ENCODE results near the gene INSRR. TPM values are rescaled to one million over a fixed set of nuclear protein-coding genes. Genes with fewer than 3 reads are reported as not detected.

The INSRR gene
- total and polyA plus RNA-seq, 9 of the 15 experiments (the other 6 are each of a cell fraction or from before 2014, with no cell fraction given), result 0.03 to 0.18 (median 0.06) TPM; not detected in 3

DNA sequence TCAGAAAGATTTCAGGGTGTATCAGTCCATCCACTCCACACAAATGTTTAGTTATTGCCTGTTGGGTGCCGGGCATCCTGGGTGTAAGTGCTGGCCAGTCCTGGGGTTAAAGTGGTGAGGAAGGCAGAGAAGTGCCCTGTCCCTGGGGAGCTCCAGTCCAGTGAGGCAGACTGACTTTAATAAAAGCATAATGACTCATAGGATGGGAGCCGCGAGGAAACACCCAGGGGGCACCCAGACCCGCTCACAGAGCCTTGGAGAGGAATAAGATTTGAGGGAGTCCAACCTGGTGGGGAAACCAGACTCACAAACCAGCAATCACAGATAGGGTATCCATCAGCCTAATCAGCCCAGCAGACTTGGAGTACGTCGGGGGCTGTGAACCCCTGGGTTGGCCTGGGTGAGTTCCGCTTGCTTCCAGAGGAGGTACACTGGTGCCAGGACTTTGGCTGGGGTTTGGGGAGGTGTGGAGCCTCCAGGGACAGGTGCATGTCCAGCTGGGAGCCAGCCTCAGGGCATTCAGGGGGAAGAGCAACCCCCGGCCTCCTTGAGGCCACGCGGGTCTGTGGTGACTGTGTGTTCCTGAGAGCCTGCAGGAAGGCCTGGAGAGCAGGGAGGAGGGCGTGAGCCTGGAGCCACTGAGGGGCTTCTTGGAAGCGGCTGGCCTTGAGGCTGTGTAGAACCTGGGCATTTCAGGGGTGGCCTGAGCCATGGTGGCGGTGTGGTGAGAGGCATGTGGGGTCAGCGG lies 38.3 kb upstream of the INSRR start:
- Histone ChIP-seq H3K4me1 (replicated peaks in 1 of 2; ENCODE audit: control insufficient read depth in 2 of 2, insufficient read depth in 2 of 2, low read length in 2 of 2) (peaks cover 36 to 65% of the 10 kb centered on the region in 2 experiments), H3K27me3 (ENCODE audit: control insufficient read depth in 2 of 2, insufficient read depth in 2 of 2, low read length in 2 of 2) (no peaks in the 10 kb centered on the region), H3K9me1 (ENCODE audit: control insufficient read depth, insufficient read depth, low read length) (no peaks in the 10 kb centered on the region), H3K9me3 (replicated peaks; ENCODE audit: control insufficient read depth, insufficient read depth, low read depth, low read length) (no peaks in the 10 kb centered on the region), H3K4me2 (ENCODE audit: insufficient read depth, low read length) (no peak overlapping the region), H2AFZ (ENCODE audit: low read depth, low read length) (no peak overlapping the region), H3K36me3 (ENCODE audit: control insufficient read depth, insufficient read depth, low read length) (no peaks in the 10 kb centered on the region), H3K4me3 (no peak overlapping the region), H3K9ac (ENCODE audit: insufficient read depth in 1 of 2, low read depth in 2 of 2, low read length in 2 of 2) (peak overlapping the region in 1 of 2 experiments; percentile 46; a peak in 1 of 4 replicates), H3K79me2 (ENCODE audit: control insufficient read depth, insufficient read depth, low read length) (no peaks in the 10 kb centered on the region), H4K20me1 (replicated peaks; ENCODE audit: control insufficient read depth, insufficient read depth, low read length) (no peaks in the 10 kb centered on the region), H3K27ac (ENCODE audit: extremely low read depth, low read depth, low read length) (no peak overlapping the region)
- intact Hi-C loops (cut with micrococcal nuclease) (no loop called here), in situ Hi-C loops (cut with MboI) (no loop called here)
- no TSS peak for BruUV-seq (replicated peaks)
- no peak for DNase-seq (ENCODE audit: extremely low read depth in 1 of 4, low spot score in 3 of 4)
- ChIA-PET CTCF (ENCODE audit: low intra/inter-chr PET ratio) (no interaction called here), POLR2A (interaction anchor here (0.6 to 0.7 kb wide), 2 partner anchors 208 to 337 kb away, joined by 3 read pairs; no protein-coding TSS in a partner anchor)
- no peak for ATAC-seq
- WGBS (ENCODE audit: insufficient coverage, low coverage, missing lambda C conversion rate), result 69% methylated on average over 13 of the region's 14 CpGs
- no peak for FAIRE-seq
- TF ChIP-seq, protein P1, sequence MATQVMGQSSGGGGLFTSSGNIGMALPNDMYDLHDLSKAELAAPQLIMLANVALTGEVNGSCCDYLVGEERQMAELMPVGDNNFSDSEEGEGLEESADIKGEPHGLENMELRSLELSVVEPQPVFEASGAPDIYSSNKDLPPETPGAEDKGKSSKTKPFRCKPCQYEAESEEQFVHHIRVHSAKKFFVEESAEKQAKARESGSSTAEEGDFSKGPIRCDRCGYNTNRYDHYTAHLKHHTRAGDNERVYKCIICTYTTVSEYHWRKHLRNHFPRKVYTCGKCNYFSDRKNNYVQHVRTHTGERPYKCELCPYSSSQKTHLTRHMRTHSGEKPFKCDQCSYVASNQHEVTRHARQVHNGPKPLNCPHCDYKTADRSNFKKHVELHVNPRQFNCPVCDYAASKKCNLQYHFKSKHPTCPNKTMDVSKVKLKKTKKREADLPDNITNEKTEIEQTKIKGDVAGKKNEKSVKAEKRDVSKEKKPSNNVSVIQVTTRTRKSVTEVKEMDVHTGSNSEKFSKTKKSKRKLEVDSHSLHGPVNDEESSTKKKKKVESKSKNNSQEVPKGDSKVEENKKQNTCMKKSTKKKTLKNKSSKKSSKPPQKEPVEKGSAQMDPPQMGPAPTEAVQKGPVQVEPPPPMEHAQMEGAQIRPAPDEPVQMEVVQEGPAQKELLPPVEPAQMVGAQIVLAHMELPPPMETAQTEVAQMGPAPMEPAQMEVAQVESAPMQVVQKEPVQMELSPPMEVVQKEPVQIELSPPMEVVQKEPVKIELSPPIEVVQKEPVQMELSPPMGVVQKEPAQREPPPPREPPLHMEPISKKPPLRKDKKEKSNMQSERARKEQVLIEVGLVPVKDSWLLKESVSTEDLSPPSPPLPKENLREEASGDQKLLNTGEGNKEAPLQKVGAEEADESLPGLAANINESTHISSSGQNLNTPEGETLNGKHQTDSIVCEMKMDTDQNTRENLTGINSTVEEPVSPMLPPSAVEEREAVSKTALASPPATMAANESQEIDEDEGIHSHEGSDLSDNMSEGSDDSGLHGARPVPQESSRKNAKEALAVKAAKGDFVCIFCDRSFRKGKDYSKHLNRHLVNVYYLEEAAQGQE (IDR thresholded peaks at IDR 0.05; ENCODE audit: borderline replicate concordance), result no peak
- TF ChIP-seq, protein P1 (CRISPR knock-in tag; IDR thresholded peaks at IDR 0.05; ENCODE audit: low read depth), result no peak
- TF ChIP-seq JUND (IDR thresholded peaks at IDR 0.05; ENCODE audit: borderline replicate concordance, low read depth, low read length) (no peak), JUND (tag; IDR thresholded peaks at IDR 0.05; ENCODE audit: borderline replicate concordance, low read depth, low read length) (no peak), GATAD2A (IDR thresholded peaks at IDR 0.05) (no peak), RCOR1 (IDR thresholded peaks at IDR 0.05; ENCODE audit: borderline replicate concordance in 1 of 2, low read depth in 2 of 2, low read length in 2 of 2) (no peak), STAG1 (CRISPR knock-in tag; IDR thresholded peaks at IDR 0.05; ENCODE audit: borderline replicate concordance) (no peak), CHD1 (IDR thresholded peaks at IDR 0.05; ENCODE audit: low read length) (no peak), MIER1 (IDR thresholded peaks at IDR 0.05; ENCODE audit: low read depth) (no peak), BCL6 (CRISPR knock-in tag; IDR thresholded peaks at IDR 0.05) (no peak), ZNF584 (CRISPR knock-in tag; IDR thresholded peaks at IDR 0.05; ENCODE audit: low read depth) (no peak), PHF20 (IDR thresholded peaks at IDR 0.05; ENCODE audit: partially characterized antibody) (no peak), ZNF408 (CRISPR knock-in tag; IDR thresholded peaks at IDR 0.05; ENCODE audit: low read depth) (no peak), ZKSCAN8 (CRISPR knock-in tag; IDR thresholded peaks at IDR 0.05) (no peak)
- TF ChIP-seq, protein P2, sequence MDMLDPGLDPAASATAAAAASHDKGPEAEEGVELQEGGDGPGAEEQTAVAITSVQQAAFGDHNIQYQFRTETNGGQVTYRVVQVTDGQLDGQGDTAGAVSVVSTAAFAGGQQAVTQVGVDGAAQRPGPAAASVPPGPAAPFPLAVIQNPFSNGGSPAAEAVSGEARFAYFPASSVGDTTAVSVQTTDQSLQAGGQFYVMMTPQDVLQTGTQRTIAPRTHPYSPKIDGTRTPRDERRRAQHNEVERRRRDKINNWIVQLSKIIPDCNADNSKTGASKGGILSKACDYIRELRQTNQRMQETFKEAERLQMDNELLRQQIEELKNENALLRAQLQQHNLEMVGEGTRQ (CRISPR knock-in tag; IDR thresholded peaks at IDR 0.05), result no peak

Data from K562 (cell line).